Vagina (tissue), 2 donors: ENCODE measurements around the gene TMEM54.

Experiments used
- POLR2A ChIP-seq, 2 donors: fragments of 450-650 bp; IDR thresholded peaks; one replicate each; pipeline ENCODE4 v1.6.1; 2017; ENCODE audit warnings: antibody characterized with exemption in 2 of 2, mild to moderate bottlenecking in 2 of 2, moderate library complexity in 2 of 2
- POLR2AphosphoS5 ChIP-seq, 2 donors: sonication (generic); formaldehyde crosslinking; IDR thresholded peaks; one replicate each; pipeline ENCODE4 v1.9.0; 2017; ENCODE audit warnings: antibody characterized with exemption in 2 of 2, mild to moderate bottlenecking in 2 of 2, low read depth in 1 of 2; ENCODE audit not compliant: insufficient read depth in 1 of 2
- TF ChIP-seq, protein P1 (sequence below), 3 experiments: fragments of 450-650 bp in 2 of 3; fragments of 200-600 bp in 1 of 3; sonication (generic) in 1 of 3; IDR thresholded peaks; one replicate each; pipeline ENCODE4 v1.5.1; 2017 to 2019; ENCODE audit warnings: antibody characterized with exemption in 3 of 3, mild to moderate bottlenecking in 2 of 3, moderate library complexity in 2 of 3

DNA sequence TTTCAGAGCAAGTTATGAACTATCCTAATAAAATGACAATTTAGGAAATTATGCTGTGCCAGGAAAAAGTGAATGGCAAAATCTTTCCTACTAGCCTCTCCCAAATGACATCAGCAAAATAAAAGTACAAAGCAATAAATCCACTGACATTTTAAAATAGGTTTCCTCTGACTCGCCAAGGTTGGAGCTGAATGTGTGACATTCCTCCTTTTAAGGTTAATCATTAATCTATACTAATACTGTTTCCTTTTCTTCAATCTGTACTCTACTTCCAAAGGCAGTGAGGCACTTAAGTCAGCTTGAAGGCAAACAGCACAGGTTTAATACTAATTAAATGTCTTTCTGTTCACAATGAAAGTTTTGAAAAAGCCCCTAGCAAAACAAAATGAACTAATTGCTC lies 47.7 kb upstream of the TMEM54 start:
- TF ChIP-seq, protein P1, sequence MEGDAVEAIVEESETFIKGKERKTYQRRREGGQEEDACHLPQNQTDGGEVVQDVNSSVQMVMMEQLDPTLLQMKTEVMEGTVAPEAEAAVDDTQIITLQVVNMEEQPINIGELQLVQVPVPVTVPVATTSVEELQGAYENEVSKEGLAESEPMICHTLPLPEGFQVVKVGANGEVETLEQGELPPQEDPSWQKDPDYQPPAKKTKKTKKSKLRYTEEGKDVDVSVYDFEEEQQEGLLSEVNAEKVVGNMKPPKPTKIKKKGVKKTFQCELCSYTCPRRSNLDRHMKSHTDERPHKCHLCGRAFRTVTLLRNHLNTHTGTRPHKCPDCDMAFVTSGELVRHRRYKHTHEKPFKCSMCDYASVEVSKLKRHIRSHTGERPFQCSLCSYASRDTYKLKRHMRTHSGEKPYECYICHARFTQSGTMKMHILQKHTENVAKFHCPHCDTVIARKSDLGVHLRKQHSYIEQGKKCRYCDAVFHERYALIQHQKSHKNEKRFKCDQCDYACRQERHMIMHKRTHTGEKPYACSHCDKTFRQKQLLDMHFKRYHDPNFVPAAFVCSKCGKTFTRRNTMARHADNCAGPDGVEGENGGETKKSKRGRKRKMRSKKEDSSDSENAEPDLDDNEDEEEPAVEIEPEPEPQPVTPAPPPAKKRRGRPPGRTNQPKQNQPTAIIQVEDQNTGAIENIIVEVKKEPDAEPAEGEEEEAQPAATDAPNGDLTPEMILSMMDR (IDR thresholded peaks at IDR 0.05), result no peak
- TF ChIP-seq POLR2AphosphoS5 (IDR thresholded peaks at IDR 0.05; ENCODE audit: insufficient read depth in 1 of 2, low read depth in 1 of 2), result peak in 1 of 2 donors; percentile 82
- TF ChIP-seq POLR2A (IDR thresholded peaks at IDR 0.05), result no peak
